Suprapubic skin (tissue), 4 donors: ENCODE results near the gene SCLT1.
A peak's percentile ranks its signal among the peaks of the same experiment; 100 is the strongest.

Experiments used
- EP300 ChIP-seq: sonication (generic); formaldehyde crosslinking; IDR thresholded peaks from one replicate; pipeline ENCODE4 v1.6.1; 2017; ENCODE audit warnings: antibody characterized with exemption
- POLR2A ChIP-seq, 2 donors: fragments of 450-650 bp; IDR thresholded peaks; one replicate each; pipeline ENCODE4 v1.6.1; 2017; ENCODE audit warnings: antibody characterized with exemption in 2 of 2, mild to moderate bottlenecking in 2 of 2, moderate library complexity in 2 of 2
- POLR2AphosphoS5 ChIP-seq, 3 donors: sonication (generic); formaldehyde crosslinking; IDR thresholded peaks; one replicate each; pipeline ENCODE4 v1.6.1; 2017; ENCODE audit warnings: antibody characterized with exemption in 3 of 3
- TF ChIP-seq, protein P1 (sequence below), 2 donors: fragments of 200-600 bp in 1 of 2; fragments of 450-650 bp in 1 of 2; sonication (generic) in 1 of 2; IDR thresholded peaks; one replicate each; pipeline ENCODE4 v1.5.1; 2016 to 2019; ENCODE audit warnings: antibody characterized with exemption in 2 of 2, mild to moderate bottlenecking in 1 of 2, moderate library complexity in 1 of 2

DNA sequence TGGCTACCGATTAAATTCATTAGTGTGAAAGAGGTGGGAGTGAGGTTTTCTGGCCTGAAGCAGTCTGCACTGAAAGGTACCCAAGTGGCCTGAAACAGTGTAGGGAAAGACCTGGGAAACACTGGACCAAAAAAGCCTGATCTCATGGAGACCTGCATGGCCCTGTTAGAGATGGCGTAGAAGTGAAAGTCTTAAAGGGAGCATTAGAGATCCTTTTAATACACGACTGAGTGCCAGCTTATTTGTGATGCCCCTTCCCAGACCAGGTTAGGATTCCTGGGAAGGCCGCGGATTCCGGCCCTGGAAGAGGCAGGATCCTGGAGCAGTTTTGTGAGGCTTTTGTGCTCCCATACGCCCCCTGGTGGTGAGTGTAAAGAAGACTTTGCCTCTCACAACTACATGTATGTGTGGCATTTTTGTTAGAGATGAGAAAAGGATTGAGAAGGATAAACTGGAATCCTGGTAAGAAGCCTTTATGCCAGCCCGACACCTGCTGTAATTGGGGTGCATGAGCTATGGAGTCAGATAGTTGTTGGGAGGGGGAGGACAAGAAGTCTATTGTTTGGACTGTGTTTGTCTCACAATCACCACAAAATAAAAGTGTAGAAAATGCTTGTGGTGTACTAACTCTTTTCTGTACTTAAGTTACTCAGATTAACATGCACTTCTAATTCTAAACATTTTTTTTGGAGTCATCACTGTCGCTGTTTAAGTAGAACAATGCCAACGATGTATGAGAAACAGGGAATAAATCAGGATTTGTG is 229.8 kb downstream of the SCLT1 start:
- TF ChIP-seq, protein P1, sequence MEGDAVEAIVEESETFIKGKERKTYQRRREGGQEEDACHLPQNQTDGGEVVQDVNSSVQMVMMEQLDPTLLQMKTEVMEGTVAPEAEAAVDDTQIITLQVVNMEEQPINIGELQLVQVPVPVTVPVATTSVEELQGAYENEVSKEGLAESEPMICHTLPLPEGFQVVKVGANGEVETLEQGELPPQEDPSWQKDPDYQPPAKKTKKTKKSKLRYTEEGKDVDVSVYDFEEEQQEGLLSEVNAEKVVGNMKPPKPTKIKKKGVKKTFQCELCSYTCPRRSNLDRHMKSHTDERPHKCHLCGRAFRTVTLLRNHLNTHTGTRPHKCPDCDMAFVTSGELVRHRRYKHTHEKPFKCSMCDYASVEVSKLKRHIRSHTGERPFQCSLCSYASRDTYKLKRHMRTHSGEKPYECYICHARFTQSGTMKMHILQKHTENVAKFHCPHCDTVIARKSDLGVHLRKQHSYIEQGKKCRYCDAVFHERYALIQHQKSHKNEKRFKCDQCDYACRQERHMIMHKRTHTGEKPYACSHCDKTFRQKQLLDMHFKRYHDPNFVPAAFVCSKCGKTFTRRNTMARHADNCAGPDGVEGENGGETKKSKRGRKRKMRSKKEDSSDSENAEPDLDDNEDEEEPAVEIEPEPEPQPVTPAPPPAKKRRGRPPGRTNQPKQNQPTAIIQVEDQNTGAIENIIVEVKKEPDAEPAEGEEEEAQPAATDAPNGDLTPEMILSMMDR (IDR thresholded peaks at IDR 0.05), result peak; percentile 71 to 79
- TF ChIP-seq POLR2AphosphoS5 (IDR thresholded peaks at IDR 0.05), result no peak
- TF ChIP-seq POLR2A (IDR thresholded peaks at IDR 0.05), result no peak
- no peak for TF ChIP-seq EP300
